Esophagus muscularis mucosa (tissue), 4 donors: Measurements from ENCODE around the gene SETD4.

Source experiments
- CTCF ChIP-seq, 3 experiments: fragments of 200-600 bp in 2 of 3; fragments of 450-650 bp in 1 of 3; sonication (generic) in 2 of 3; IDR thresholded peaks; one replicate each; pipeline ENCODE4 v1.5.1; 2017 to 2019; ENCODE audit warnings: antibody characterized with exemption in 3 of 3, mild to moderate bottlenecking in 2 of 3, moderate library complexity in 1 of 3
- EP300 ChIP-seq: sonication (generic); formaldehyde crosslinking; IDR thresholded peaks from one replicate; pipeline ENCODE4 v1.6.1; 2017; ENCODE audit warnings: antibody characterized with exemption
- POLR2AphosphoS5 ChIP-seq, 2 donors: sonication (generic); formaldehyde crosslinking; IDR thresholded peaks; one replicate each; pipeline ENCODE4 v1.6.1; 2017; ENCODE audit warnings: antibody characterized with exemption in 2 of 2

GRCh38 chr21:36105327-36105842 lies 45.1 kb upstream of the SETD4 start:
- TF ChIP-seq POLR2AphosphoS5 (IDR thresholded peaks at IDR 0.05) (no peak), CTCF (IDR thresholded peaks at IDR 0.05) (no peak), EP300 (no peak)
